Measurements from ENCODE around the gene NUP210L. TPM values are rescaled to one million over a fixed set of nuclear protein-coding genes. Genes with fewer than 3 reads are reported as not detected.

Gene NUP210L
- total and polyA plus RNA-seq, 9 of the 15 experiments (the other 6 are each of a cell fraction or from before 2014, with no cell fraction given), result 0.01 to 0.04 TPM; not detected in 7

GRCh38 chr1:154186852-154187501 lies 32.1 kb upstream of the NUP210L start (continued):
- TF ChIP-seq, protein P1, sequence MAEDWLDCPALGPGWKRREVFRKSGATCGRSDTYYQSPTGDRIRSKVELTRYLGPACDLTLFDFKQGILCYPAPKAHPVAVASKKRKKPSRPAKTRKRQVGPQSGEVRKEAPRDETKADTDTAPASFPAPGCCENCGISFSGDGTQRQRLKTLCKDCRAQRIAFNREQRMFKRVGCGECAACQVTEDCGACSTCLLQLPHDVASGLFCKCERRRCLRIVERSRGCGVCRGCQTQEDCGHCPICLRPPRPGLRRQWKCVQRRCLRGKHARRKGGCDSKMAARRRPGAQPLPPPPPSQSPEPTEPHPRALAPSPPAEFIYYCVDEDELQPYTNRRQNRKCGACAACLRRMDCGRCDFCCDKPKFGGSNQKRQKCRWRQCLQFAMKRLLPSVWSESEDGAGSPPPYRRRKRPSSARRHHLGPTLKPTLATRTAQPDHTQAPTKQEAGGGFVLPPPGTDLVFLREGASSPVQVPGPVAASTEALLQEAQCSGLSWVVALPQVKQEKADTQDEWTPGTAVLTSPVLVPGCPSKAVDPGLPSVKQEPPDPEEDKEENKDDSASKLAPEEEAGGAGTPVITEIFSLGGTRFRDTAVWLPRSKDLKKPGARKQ (CRISPR knock-in tag; IDR thresholded peaks at IDR 0.05), result no peak
- TF ChIP-seq NEUROD1 (IDR thresholded peaks at IDR 0.05; ENCODE audit: borderline replicate concordance, low read depth, low read length, partially characterized antibody) (no peak), POLR2AphosphoS2 (IDR thresholded peaks at IDR 0.05; ENCODE audit: low read length) (no peak), FOXJ2 (tag; IDR thresholded peaks at IDR 0.05) (no peak), SMAD3 (CRISPR knock-in tag; conservative IDR thresholded peaks at IDR 0.05) (no peak), MYBL2 (IDR thresholded peaks at IDR 0.05; ENCODE audit: low read depth) (no peak; the same call in 1 of the 2 replicates), MYBL2 (CRISPR knock-in tag; IDR thresholded peaks at IDR 0.05; ENCODE audit: borderline replicate concordance) (no peak), BHLHE40 (IDR thresholded peaks at IDR 0.05; ENCODE audit: low read length) (no peak), KLF10 (CRISPR knock-in tag; IDR thresholded peaks at IDR 0.05) (no peak), MAFF (IDR thresholded peaks at IDR 0.05; ENCODE audit: low read length) (0 out of 2 replicates have a peak, but pooled peaks have one; percentile 27), NRF1 (conservative IDR thresholded peaks at IDR 0.05 in 1 of 2, IDR thresholded peaks at IDR 0.05 in 1 of 2) (0 out of 4 replicates have a peak, but pooled peaks of 1 of the 2 experiments have one; percentile 18), NCOA1 (IDR thresholded peaks at IDR 0.05; ENCODE audit: low read depth) (no peak; the same call in 1 of the 2 replicates), TAF7 (tag; IDR thresholded peaks at IDR 0.05) (no peak), EHMT2 (IDR thresholded peaks at IDR 0.05) (peak; percentile 84; the same call in 1 of the 2 replicates), GTF2A2 (tag; IDR thresholded peaks at IDR 0.05) (no peak), RAD21 (CRISPR knock-in tag; conservative IDR thresholded peaks at IDR 0.05 in 1 of 2, IDR thresholded peaks at IDR 0.05 in 1 of 2) (no peak), MAZ (CRISPR knock-in tag; conservative IDR thresholded peaks at IDR 0.05 in 1 of 2, IDR thresholded peaks at IDR 0.05 in 1 of 2) (0 out of 4 replicates have a peak, but pooled peaks of 1 of the 2 experiments have one; percentile 24)
- TF ChIP-seq, protein P2, sequence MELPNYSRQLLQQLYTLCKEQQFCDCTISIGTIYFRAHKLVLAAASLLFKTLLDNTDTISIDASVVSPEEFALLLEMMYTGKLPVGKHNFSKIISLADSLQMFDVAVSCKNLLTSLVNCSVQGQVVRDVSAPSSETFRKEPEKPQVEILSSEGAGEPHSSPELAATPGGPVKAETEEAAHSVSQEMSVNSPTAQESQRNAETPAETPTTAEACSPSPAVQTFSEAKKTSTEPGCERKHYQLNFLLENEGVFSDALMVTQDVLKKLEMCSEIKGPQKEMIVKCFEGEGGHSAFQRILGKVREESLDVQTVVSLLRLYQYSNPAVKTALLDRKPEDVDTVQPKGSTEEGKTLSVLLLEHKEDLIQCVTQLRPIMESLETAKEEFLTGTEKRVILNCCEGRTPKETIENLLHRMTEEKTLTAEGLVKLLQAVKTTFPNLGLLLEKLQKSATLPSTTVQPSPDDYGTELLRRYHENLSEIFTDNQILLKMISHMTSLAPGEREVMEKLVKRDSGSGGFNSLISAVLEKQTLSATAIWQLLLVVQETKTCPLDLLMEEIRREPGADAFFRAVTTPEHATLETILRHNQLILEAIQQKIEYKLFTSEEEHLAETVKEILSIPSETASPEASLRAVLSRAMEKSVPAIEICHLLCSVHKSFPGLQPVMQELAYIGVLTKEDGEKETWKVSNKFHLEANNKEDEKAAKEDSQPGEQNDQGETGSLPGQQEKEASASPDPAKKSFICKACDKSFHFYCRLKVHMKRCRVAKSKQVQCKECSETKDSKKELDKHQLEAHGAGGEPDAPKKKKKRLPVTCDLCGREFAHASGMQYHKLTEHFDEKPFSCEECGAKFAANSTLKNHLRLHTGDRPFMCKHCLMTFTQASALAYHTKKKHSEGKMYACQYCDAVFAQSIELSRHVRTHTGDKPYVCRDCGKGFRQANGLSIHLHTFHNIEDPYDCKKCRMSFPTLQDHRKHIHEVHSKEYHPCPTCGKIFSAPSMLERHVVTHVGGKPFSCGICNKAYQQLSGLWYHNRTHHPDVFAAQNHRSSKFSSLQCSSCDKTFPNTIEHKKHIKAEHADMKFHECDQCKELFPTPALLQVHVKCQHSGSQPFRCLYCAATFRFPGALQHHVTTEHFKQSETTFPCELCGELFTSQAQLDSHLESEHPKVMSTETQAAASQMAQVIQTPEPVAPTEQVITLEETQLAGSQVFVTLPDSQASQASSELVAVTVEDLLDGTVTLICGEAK (IDR thresholded peaks at IDR 0.05), result peak; percentile 100
- TF ChIP-seq, protein P2 (CRISPR knock-in tag; IDR thresholded peaks at IDR 0.05), result peak; percentile 99

All from K562 (cell line).